Stimulated activated CD4-positive, alpha-beta T cell treated with anti-CD3 and anti-CD28 coated beads, Interleukin-1b, Interleukin-23, amount 100 ng/mL, for 1 hour (primary cell): Measurements from ENCODE around the gene RAB28.

ENCODE experiments used
- DNase-seq, 2 donors: peaks; one replicate each; pipeline ENCODE4 v3.0.0-alpha.2; 2020; ENCODE audit warnings: low read depth in 2 of 2

The RAB28 gene

GRCh38 chr4:13509442-13509841 is 25.3 kb upstream of the RAB28 start:
- no peak for DNase-seq

- no peak for DNase-seq
These were observed 20.2 kb upstream of the RAB28 start for GRCh38 chr4:13504374-13504773.

GRCh38 chr4:13498469-13498868 is 14.3 kb upstream of the RAB28 start:
- no peak for DNase-seq

GRCh38 chr4:13496605-13497004 is 12.5 kb upstream of the RAB28 start:
- DNase-seq = no peak

- no peak for DNase-seq
These were observed 11.6 kb upstream of the RAB28 start for GRCh38 chr4:13495753-13496152.

GRCh38 chr4:13493793-13494192 is 9.7 kb upstream of the RAB28 start:
- no peak for DNase-seq

- DNase-seq = no peak
These were observed 8.6 kb upstream of the RAB28 start for GRCh38 chr4:13492747-13493146.

- DNase-seq = no peak
These were observed 645 bp upstream of the RAB28 start for GRCh38 chr4:13484749-13485221.

- no peak for DNase-seq
These were observed 395 bp downstream of the RAB28 start for GRCh38 chr4:13483768-13484121.

GRCh38 chr4:13483136-13483767 is 888 bp downstream of the RAB28 start:
- no peak for DNase-seq

GRCh38 chr4:13481569-13481968 is 2.6 kb downstream of the RAB28 start:
- no peak for DNase-seq

- no peak for DNase-seq
These were observed 5.4 kb downstream of the RAB28 start for GRCh38 chr4:13478707-13479106.

GRCh38 chr4:13478131-13478530 is 6.0 kb downstream of the RAB28 start:
- no peak for DNase-seq

GRCh38 chr4:13476915-13477314 is 7.2 kb downstream of the RAB28 start:
- no peak for DNase-seq

GRCh38 chr4:13476152-13476551 is 8.0 kb downstream of the RAB28 start:
- no peak for DNase-seq

GRCh38 chr4:13471400-13471799 is 12.7 kb downstream of the RAB28 start:
- no peak for DNase-seq

- no peak for DNase-seq
These were observed 13.8 kb downstream of the RAB28 start for GRCh38 chr4:13470379-13470778.

- DNase-seq = no peak
These were observed 19.2 kb downstream of the RAB28 start for GRCh38 chr4:13464973-13465372.

GRCh38 chr4:13464543-13464942 is 19.6 kb downstream of the RAB28 start:
- no peak for DNase-seq

GRCh38 chr4:13461191-13461905 is 22.8 kb downstream of the RAB28 start:
- DNase-seq = no peak

- DNase-seq = no peak
These were observed 28.7 kb downstream of the RAB28 start for GRCh38 chr4:13455411-13455810.

GRCh38 chr4:13454786-13455185 is 29.4 kb downstream of the RAB28 start:
- DNase-seq = no peak

GRCh38 chr4:13452927-13453579 is 31.1 kb downstream of the RAB28 start:
- DNase-seq = no peak
